NB4 (cell line): Measurements from ENCODE around the gene RNF130.

Experiments used
- MYC ChIP-seq: IDR thresholded peaks from 2 replicates; pipeline ENCODE4 v1.6.1; 2011; ENCODE audit warnings: low read depth, low read length
- TF ChIP-seq, protein P1 (sequence below): IDR thresholded peaks from one replicate; pipeline ENCODE4 v1.5.1; 2012; ENCODE audit warnings: low read depth, low read length
- TF ChIP-seq, protein P2 (sequence below): IDR thresholded peaks from 2 replicates; pipeline ENCODE4 v1.6.1; 2011; ENCODE audit warnings: low read depth, low read length

DNA sequence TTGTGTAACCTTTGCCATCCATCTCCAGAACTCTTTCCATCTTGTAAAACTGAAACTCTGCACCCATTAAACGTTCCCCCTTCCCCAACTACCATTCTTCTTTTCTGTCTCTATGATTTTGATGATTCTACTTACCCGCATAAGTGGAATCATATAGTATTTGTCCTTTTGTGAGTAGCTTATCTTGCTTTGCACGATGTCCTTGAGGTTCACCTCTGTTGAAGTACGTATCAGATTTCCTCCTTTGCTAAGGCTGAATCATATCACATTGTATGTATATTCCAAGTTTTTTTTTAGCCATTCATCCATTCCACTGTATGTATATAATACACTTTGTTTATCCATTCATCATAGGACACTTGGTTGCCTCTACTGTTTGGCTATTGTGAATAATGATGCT, 2.9 kb upstream of the RNF130 start:
- TF ChIP-seq, protein P1, sequence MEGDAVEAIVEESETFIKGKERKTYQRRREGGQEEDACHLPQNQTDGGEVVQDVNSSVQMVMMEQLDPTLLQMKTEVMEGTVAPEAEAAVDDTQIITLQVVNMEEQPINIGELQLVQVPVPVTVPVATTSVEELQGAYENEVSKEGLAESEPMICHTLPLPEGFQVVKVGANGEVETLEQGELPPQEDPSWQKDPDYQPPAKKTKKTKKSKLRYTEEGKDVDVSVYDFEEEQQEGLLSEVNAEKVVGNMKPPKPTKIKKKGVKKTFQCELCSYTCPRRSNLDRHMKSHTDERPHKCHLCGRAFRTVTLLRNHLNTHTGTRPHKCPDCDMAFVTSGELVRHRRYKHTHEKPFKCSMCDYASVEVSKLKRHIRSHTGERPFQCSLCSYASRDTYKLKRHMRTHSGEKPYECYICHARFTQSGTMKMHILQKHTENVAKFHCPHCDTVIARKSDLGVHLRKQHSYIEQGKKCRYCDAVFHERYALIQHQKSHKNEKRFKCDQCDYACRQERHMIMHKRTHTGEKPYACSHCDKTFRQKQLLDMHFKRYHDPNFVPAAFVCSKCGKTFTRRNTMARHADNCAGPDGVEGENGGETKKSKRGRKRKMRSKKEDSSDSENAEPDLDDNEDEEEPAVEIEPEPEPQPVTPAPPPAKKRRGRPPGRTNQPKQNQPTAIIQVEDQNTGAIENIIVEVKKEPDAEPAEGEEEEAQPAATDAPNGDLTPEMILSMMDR: no peak
- TF ChIP-seq, protein P2, sequence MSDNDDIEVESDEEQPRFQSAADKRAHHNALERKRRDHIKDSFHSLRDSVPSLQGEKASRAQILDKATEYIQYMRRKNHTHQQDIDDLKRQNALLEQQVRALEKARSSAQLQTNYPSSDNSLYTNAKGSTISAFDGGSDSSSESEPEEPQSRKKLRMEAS: no peak
- no peak for TF ChIP-seq MYC
